ENCODE data around the gene TMEM242. TPM values are rescaled to one million over a fixed set of nuclear protein-coding genes. Genes with fewer than 3 reads are reported as not detected.

TMEM242 gene
- total RNA-seq, 1 experiment from 2014 or later: 6.6 TPM

DNA sequence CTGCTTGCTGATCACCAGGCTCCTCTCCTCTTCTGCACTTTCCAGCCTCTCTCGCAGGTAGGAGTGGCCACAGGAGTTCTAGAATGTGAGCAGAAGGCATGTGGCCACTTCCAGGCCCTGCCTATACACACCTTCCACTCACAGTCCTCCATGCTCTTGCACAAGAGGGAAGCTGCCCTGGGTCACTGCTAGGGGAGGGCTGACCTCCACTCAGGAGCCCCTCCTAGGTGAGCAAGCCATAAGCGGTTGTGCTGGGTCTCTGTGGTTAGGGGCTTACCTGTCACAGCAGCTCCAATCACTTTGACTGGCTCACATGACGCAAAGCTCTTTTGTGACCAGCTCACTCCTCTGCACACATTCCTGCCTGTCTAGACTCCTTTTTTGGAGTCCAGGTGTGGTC, 68.2 kb downstream of the TMEM242 start:
- DNase-seq (ENCODE audit: extremely low read depth, low read depth): no peak

DNA sequence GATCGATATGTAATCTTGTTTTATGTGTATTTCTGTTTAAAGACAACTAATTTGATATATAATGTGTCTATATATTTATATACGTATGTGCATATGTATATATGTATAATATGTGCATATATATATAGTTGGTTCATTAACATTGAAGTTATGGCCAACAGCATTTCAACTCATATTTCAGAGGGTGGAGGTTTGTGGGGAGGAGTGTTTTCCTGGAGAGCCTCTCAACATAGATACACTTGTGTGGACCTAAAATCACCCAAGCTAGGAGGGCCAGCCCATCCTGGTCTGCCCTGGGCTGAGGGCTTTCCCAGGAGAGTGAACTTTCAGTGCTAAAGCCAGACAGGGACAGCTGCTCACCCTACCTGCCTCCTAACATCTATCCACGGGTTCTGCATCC, 68.8 kb downstream of the TMEM242 start:
- no peak for DNase-seq (ENCODE audit: extremely low read depth, low read depth)

DNA sequence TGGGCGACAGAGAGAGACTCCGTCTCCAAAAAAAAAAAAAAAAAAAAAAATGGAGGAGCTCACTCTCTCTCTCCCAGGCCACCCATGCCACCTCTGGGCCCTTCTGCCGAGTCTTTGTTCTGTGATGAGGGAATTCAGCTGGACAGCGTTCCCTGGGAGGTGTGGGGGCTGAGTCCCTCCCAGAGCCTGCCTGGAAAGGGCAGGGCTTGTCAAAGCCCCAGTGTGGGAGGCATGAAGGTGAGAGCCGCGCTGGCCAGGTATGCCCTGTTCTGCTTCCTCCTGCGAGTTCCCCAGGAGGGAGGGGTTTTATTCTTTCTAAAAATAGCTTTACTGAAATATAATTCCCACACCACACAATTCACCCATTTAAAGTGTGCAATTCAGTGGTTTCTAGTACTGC, 69.6 kb downstream of the TMEM242 start:
- DNase-seq (ENCODE audit: extremely low read depth, low read depth): no peak

DNA sequence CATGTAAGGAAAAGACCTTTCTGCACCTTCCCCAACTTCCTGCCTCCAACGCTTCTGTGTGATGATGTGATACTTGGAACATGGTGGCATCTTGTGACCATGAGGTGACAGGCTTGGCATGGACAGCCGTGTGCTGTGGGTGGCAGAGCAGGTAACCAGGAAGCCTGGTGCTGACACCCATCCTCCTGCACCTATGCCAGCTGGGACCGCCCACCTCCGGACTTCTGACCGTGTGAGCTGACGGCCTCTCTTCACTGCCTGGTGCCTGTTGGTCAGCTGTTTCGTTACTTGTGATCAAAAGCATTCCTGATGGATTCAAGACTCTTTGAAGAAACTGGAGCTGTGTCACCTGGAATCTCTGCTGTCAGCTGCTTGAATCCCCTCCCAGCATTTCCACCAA, 70.3 kb downstream of the TMEM242 start:
- DNase-seq (ENCODE audit: extremely low read depth, low read depth): no peak

DNA sequence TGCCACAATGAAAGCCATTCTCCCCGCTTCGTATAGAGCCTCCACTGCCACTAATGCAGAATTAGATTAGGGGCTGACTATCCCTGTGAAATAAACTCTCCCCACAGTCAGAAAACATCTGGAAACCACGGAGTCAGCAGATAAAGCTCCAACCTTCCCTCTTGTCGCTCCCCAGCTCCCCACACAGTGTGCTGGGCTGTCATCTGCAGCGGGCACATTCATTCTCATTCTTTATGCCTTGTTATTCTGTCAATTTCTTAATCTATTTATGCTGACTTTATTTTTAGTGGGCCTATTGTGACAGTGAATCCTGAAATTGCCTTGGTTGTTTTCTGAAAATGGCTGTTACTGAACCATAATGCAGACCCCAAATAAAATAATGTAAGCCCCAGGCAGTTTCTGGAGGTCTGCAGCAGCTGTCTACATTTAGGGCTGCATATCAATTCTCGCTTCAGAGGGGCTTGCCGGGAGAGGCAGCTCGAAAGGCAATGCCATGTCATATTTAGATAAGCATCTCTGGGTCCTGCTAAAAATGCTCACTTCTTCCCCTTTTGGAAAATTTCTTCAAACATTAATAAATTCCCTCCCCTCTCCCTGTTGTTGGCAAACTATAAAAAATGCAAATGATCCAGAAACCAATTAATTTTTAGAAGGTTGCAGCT, 71.6 kb downstream of the TMEM242 start:
- DNase-seq (ENCODE audit: extremely low read depth, low read depth): no peak

DNA sequence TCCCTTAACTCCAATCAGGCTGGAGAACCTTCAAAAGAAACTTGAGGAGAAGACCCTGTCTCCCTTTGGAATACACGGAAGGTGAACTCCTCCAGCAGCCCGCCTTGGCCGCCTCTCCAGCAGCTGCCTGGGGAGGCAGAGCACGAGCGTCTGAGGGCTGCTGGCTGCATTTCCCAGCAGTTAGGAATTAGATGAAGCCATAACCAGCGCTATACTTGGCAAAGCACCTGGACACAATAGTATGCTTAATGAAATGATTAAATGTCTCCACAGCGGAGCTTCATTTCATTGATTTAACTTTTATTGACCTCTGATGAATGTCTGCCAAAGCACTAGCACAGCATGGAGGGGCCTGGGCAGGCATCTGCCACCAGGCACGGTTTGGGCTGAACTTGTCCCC, 73.5 kb downstream of the TMEM242 start:
- DNase-seq (ENCODE audit: extremely low read depth, low read depth): no peak

DNA sequence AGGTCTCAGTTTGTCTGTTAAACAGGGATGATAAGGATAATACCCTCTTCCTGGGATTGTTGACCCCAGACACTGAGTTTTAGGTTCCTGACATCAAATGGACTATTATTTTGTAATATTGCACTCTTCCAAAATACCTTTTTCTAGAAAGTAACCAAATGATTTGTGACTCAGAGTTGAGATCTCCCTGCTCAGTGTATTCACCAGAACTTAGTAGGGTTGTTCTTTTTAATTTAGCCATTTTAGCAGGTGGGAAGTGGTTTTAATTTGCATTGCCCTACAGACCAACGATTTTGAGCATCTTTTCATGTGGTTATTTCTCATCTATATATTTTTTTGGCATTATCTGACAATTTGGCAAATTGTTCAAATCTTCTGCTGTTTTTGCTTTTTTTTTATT, 75.1 kb downstream of the TMEM242 start:
- DNase-seq (ENCODE audit: extremely low read depth, low read depth): no peak

DNA sequence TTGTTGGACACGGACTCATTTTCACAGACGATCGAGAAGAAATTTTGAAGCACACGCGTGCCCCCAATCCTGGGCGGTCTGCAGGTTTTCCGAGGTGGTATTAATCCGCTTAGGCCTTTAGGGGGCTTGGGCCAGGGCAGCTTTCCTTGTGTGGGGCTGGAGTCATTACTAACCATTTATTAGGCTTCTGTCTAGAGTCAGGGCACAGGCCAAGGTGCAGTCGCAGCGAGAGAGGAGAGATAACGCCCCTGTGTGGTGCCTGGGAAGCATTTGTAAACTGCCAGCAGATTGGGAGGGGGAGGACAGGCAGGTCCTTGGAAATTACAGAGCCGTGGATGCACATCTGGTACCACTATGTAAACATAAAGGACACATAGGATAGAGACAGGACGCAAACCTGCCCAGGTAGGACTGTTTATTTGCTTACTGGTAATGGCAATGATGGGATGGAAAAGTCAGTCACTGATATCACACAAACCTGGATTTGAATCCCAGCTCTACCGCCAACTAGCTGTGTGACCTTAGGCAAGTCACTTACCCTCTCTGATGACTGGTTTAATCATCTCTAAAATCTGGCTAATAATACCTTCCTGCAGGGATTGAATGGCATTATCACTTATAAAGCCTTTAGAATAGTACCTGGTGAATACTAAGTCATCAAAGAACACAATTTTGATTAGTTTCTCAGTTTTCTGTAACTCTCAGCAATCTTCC, 76.4 kb downstream of the TMEM242 start:
- DNase-seq (ENCODE audit: extremely low read depth, low read depth): no peak

DNA sequence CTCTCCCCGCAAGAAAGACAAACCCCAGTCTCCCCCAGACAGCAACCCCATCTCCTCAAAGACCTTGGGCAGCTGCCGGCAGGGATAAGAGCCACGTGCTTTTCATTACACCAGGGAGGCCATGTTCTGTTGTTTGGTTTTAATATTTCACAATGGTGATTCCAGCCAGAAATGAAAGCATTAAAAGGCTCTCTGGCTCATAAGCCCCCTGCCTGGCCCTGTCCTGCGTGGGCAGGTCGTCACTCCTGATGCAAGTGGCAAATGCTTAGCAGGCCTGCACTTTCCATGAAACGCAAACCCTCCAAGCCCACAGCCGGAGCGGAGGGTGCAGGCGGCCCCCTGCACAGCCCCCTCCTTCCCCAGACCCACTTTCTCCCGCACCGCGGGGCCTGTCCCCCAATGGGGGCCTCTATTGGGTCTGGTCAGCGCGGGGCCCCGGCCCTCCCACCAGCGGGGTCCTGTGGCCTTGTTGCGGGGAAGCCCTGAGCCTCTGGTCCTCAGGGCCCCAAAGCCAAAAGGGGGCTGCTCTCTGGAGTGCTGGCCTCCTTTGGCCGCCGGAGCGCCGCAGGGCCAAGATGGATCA, 77.2 kb downstream of the TMEM242 start:
- no peak for DNase-seq (ENCODE audit: extremely low read depth, low read depth)

DNA sequence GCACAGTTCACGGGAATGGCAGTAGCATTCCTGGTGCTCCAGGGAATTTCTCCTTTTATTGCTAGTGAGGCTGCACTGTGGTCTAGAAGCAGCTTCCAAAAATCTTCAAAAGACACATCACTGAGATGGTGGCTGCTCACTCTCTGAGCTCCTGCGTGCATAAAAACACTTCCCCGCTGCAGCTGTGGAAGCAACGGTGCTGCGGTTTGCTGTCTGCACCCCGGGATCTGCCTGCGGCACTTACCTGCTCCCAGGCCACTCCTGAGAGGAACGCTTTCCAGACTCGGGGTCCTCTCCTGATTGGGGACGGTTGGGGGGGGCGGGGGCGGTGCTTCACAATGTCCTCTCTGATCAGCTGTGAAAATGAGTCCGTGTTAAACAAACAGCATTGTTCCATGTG, 77.9 kb downstream of the TMEM242 start:
- DNase-seq (ENCODE audit: extremely low read depth, low read depth): no peak

DNA sequence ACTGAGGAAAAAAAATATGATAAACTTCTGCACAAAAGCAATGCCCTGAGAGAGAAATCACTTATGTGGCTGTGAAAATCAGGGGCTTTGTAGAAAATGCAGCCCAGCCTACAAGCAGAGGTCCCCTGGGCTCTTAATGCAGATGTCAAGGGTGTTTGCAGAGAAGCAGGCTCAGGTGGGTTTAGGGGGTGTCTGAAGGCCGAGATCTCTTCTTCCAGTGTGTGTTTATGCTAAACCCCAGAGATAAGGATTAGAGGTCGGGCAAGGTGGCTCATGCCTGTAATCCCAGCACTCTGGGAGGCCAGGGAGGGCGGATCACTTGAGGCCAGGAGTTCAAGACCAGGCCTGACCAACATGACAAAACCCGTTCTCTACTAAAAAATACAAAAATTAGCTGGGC, 78.5 kb downstream of the TMEM242 start:
- no peak for DNase-seq (ENCODE audit: extremely low read depth, low read depth)

DNA sequence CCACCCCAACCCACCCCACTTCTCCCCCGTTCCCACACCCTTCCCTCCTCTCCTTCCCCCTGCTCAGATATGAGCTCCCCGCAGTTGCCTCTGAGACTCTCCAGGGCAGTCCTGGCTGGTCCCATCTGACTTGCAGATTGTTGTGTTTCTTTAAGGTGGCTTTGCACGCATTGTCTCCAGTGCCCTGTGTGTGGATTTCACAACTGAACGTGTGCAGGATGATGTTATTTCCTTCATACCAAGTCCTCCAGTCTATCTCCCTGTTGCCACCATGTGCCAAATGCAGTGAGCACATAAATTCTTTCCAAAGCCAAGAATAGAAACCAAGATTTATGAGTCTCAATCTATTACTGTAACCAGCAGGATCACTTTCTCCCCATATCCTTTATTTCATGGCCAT, 79.1 kb downstream of the TMEM242 start:
- DNase-seq (ENCODE audit: extremely low read depth, low read depth): no peak

DNA sequence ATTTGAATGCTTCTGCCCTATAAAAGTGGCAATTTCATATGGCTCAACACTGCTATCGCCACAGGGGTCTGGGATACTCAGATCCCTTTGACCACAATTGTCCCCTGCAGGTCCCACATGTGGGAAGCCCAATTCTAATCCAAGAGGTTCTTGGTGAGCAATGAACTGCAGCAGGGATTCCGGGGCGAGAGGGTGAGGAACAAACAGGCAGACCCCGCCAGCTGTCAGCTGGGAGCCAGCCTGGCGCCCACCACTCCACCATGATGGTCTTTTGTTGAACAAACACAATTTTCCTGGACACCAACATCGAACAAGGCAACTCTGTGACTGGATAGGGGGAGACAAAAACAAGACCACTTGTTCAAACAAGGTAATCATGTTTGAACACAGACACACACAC, 80.5 kb downstream of the TMEM242 start:
- no peak for DNase-seq (ENCODE audit: extremely low read depth, low read depth)

DNA sequence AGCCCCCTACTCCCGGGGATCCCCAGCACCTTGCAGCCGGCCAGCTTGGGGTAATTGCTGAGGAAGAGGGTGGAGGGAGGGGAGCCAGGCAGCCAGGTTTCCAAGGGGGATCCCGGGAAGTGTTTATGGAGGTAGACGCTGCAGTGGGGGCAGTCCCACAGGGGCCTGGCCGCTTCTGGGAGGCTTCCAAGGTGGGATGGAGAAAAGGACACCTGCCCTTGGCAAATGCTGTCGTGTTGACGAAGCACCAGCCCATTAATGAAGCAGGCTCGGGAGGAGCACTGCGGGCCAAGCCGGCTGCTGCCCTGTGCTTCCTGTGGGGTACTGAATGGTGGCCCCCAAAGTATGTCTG, 82.4 kb downstream of the TMEM242 start:
- no peak for DNase-seq (ENCODE audit: extremely low read depth, low read depth)

DNA sequence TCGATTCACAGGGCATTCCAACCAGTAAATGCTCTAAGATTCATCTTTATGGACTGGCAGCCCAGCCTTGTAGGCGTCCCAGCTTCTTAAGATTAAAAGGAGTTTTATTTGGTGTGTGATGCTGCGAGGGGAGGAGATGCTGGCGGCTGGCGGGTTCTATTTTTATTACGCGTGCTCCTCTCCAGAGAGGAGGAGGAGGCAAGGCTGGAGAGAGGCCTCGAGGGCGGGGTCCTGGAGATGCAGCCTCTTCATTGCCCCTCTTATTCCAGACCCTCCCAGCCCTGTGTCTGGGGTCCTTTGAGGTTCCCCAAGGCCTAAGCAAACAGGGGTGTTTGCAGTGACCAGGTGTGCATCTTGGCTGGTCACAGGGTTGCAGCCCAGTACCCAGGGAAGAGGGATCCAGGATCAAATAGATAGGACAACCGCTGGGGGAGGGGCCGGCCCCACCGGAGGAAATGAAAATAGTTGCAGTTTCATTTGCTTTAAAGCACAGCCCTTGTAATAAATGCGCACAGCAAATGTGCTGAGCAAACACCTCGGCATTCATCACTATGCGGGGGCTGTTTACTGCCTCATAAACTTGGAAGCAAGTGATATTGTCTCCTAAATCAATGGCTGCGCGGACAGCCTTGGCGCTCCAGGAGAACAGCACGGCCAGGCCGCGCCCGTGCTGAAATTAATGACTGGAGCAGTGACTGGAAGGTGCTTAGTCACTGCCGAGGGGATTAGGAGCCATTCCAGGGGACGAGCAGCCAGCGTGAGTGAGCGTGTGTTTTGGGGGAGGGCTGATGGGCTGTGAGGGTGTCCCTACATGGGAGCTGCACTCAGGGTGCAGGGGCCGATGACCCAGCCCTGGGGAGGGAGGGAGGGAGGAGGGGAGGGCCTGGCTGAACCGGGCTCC, 83.0 kb downstream of the TMEM242 start:
- DNase-seq (ENCODE audit: extremely low read depth, low read depth): peak; percentile 26

DNA sequence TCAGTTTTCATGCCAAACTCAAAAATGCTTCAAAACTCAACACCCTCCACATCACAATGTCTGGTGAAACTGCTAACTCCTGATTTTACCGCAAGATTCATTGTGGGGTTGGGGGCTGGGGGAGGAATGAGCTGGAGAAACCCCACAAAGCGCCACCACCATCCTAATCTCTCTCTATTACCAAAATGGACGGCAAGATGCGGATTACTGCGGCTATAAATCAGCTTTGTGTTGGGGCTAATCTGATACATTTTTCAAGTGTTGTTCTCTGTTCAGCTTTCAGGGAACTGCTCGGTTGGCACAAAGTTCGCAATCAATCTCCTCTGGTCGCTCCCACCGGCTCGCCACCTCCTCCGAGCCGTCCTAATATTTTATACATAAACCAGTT, 83.7 kb downstream of the TMEM242 start:
- DNase-seq (ENCODE audit: extremely low read depth, low read depth): no peak

Other genes with a start within 250 kb of the TMEM242 start
- 2.4 TPM in 2 replicates for gene ZDHHC14, start 57.7 kb upstream of the TMEM242 start, total RNA-seq (2014; rRNA removed; shearing (Covaris generic))

Data from NCI-H460 (cell line).